ENCODE data around the gene VPS26B.

- TF ChIP-seq CTCF (IDR thresholded peaks at IDR 0.05) (no peak), SIN3A (IDR thresholded peaks at IDR 0.05; ENCODE audit: borderline replicate concordance, insufficient read depth, low read depth, low read length) (no peak), REST (IDR thresholded peaks at IDR 0.05; ENCODE audit: insufficient read depth in 1 of 2, low read depth in 2 of 2, low read length in 1 of 2) (no peak), POLR2AphosphoS5 (IDR thresholded peaks at IDR 0.05; ENCODE audit: low read depth, low read length) (no peak), TCF7L2 (IDR thresholded peaks at IDR 0.05; ENCODE audit: low read depth, low read length) (no peak)
Measured at GRCh38 chr11:134199531-134199930, 24.9 kb upstream of the VPS26B start.

Measured in Panc1 (cell line).